Right atrium auricular region (tissue), 2 donors: ENCODE results near the gene CCDC144A. TPM values are rescaled to one million over a fixed set of nuclear protein-coding genes. Genes with fewer than 3 reads are reported as not detected.

Experiments
- total RNA-seq, 2 donors: library from RNA; depleted of rRNA; stranded (reverse); fragments of >200 nt; gene quantifications; one replicate each; pipeline ENCODE4 v1.1.0, GENCODE V29; 2016

CCDC144A gene
- total RNA-seq, 2 donors from 2014 or later = 0.82 to 1.9 TPM

Other genes starting within 250 kb of the CCDC144A start
- gene LRRC75A, start 198.0 kb upstream of the CCDC144A start, total RNA-seq = 1 to 10 TPM in 1 of 2 donors, under 1 TPM in 1; 0.93 to 2.6 TPM
- gene ZNF287, start 121.0 kb upstream of the CCDC144A start, total RNA-seq = 1 to 10 TPM; 5.2 to 8.7 TPM
- gene ZNF624, start 36.4 kb upstream of the CCDC144A start, total RNA-seq = under 1 TPM; 0.55 to 0.78 TPM